ENCODE results near the gene PLPP7.

Gene PLPP7

DNA sequence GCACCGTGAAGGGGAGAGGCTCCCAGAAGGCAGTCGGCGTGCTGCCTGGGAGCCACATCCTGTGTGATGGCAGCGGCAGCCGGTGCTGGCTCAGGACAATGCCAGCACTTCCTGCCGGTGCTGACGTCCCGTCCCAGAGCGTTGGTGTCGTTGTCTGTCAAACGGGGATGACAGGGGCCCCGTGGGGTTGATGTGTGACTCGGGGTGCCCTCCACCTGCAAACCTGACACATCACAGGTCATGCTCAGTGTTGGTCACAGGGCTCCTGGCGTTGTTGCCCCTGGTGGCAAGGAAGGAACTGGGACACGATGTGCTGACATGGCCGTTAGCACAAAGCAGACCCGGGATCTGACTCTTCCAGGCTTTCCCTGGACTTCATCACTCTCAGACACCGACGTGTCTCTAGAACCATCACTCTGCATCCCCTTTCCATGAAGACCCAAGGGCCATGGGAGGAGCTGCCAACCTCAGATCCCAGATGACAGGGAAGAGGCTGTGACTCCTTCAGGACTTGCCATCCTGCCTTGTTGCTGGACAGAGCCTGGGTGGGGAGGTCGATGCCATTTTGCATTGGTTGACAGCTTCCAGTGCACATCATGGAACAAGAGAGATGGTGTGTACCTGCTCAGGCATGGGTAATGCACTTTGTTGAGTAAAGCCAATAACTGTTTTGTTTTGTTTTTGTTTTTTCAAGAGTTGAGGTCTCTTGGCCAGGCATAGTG is 21.5 kb downstream of the PLPP7 start:
- Histone ChIP-seq H3K4me3 (ENCODE audit: low read length) (no peak overlapping the region), H3K4me2 (ENCODE audit: low read length) (peak overlapping the region; percentile 31), H3K9me3 (replicated peaks; ENCODE audit: low read length) (no peaks in the 10 kb centered on the region)

DNA sequence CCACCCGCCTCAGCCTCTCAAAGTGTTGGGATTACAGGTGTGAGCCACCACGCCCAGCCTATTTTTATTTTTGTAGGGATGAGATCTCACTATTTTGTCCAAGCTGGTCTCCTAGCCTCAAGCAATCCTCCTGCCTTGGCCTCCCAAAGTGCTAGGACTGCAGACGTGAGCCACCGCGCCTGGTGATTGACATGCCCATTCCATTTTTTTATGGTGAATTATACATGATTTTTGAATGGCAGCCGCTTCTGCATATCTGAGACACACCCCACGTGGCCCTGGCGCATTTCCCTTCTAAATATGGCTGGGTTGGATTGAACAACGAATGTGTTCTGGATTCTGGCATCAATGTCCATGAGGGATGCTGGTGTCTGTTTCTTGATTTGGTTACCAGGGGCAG is 22.7 kb downstream of the PLPP7 start:
- H3K4me2 ChIP-seq (ENCODE audit: low read length) = no peak overlapping the region
- no peak overlapping the region for H3K4me3 ChIP-seq (ENCODE audit: low read length)
- H3K4me1 ChIP-seq (ENCODE audit: control insufficient read depth, insufficient read depth, low read length) = peaks cover 3% of the 10 kb centered on the region
- no peaks in the 10 kb centered on the region for H3K36me3 ChIP-seq (ENCODE audit: insufficient read depth, low read length)
- H3K27me3 ChIP-seq (ENCODE audit: control insufficient read depth, insufficient read depth, low read length) = peaks cover 15% of the 10 kb centered on the region
- H3K9me3 ChIP-seq (replicated peaks; ENCODE audit: low read length) = no peaks in the 10 kb centered on the region
- H3K9ac ChIP-seq (ENCODE audit: low read depth, low read length) = no peak overlapping the region

More for the DNA sequence above, 21.5 kb downstream of the PLPP7 start:
- Histone ChIP-seq H3K27me3 (ENCODE audit: control insufficient read depth, insufficient read depth, low read length) (peaks cover 12% of the 10 kb centered on the region), H3K4me1 (ENCODE audit: control insufficient read depth, insufficient read depth, low read length) (peaks cover 3% of the 10 kb centered on the region), H3K36me3 (ENCODE audit: insufficient read depth, low read length) (no peaks in the 10 kb centered on the region), H3K9ac (ENCODE audit: low read depth, low read length) (no peak overlapping the region)

DNA sequence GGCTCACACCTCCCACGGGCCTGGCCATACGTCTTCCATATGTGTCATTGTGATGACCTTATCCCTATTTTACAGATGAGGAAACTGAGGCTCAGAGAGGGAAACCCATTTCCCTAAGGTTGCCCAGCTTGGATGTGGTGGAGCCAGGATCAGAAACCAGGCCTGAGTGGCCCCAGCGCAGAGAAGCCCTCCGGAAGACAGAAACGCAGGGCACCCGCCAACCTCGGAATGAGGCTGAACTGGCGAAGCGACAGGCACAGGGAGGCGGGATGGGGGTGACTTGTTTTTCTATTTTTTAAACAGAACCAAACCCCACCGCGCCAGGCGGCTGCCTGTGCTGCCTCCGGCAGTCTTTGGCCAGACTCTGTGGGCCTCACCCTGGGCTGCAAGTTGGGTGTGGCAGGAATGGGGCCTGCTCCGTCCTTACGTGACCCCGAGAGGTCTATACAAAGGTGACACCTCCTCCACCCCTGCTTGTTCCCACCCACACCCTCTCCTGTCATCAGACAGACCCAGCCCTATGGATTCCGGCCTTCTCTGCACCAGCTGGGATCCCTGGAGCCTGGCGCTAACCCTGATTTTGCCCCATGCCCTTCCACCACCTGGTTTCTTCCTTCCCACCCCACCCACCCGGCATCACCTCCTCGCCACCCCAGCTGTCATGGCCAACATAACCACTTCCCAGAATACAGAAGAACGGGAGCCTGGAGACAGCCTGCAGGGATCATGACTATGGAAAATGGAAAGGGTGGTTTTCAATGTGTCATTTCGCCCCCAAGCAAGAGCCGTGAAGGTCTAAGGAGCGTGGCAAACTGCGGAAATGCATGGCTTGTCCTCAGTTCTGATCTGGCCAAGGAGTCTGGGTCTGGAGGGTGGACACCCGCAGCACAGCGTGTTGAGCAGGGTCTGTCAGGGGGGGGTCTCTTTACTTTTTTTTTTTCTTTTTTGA is 23.6 kb downstream of the PLPP7 start:
- Histone ChIP-seq H3K9ac (ENCODE audit: low read depth, low read length) (no peak overlapping the region), H3K36me3 (ENCODE audit: insufficient read depth, low read length) (no peaks in the 10 kb centered on the region), H3K4me3 (ENCODE audit: low read length) (no peak overlapping the region), H3K9me3 (replicated peaks; ENCODE audit: low read length) (no peaks in the 10 kb centered on the region), H3K27me3 (ENCODE audit: control insufficient read depth, insufficient read depth, low read length) (peaks cover 22% of the 10 kb centered on the region), H3K4me1 (ENCODE audit: control insufficient read depth, insufficient read depth, low read length) (peaks cover 3% of the 10 kb centered on the region), H3K4me2 (ENCODE audit: low read length) (no peak overlapping the region)

DNA sequence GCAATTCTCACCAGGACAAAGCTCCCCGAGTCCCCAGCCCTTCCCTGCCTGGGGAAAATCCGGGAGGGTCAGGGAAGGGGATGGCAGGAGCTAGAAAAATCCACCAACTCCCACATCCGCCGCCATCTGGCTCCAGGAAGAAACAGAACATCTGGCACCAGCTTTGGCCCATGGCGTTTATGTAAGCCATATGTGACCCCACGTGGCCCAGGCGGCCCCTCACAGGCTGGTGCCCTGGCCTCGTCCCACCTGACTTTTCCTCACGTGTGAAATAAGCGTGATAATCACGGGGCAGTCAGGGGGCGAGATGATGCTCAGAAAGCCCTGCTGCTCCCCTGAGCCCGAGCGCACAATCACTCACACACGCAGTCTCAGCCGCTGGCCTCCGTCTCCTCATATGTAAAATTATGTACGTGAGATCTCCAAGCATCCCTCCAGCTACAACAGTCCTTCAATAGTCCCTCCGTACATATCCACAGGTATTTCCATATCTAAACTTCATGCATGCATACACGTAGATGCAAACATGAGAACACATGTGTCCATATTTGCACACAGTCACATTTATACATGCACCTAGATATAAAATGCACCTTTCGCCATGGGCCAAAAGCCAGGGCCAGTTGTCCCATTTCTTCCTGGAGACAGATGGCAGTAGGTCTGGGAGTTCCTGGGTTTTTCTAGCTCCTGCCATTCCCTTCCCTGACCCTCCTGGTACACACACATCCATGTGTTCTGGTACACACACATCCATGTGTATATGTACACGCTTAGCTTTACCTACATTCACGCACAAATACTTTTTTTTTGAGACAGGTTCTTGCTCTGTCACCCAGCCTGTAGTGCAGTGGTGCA is 28.9 kb downstream of the PLPP7 start:
- Histone ChIP-seq H3K36me3 (ENCODE audit: insufficient read depth, low read length) (no peaks in the 10 kb centered on the region), H3K9ac (ENCODE audit: low read depth, low read length) (no peak overlapping the region), H3K4me3 (ENCODE audit: low read length) (no peak overlapping the region), H3K27me3 (ENCODE audit: control insufficient read depth, insufficient read depth, low read length) (peaks cover 42% of the 10 kb centered on the region), H3K9me3 (replicated peaks; ENCODE audit: low read length) (no peaks in the 10 kb centered on the region), H3K4me2 (ENCODE audit: low read length) (no peak overlapping the region), H3K4me1 (ENCODE audit: control insufficient read depth, insufficient read depth, low read length) (no peaks in the 10 kb centered on the region)

DNA sequence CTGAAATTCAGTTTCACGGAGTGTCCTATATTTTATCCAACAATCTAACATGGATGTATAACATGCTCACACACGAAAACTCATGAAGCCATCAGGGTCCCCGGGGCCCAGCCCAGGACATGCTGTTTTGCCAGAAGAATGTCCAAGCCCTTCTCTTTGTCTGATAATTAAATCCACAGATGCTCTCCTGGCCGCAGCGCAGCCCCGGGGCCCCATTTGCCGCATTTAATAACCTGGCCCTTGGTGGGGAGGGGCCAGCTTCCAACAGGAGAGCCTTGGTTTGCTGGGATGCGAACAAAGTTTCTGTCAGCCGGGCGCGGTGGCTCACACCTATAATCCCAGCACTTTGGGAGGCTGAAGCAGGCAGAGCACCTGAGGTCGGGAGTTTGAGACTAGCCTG is 30.0 kb downstream of the PLPP7 start:
- peaks cover 42% of the 10 kb centered on the region for H3K27me3 ChIP-seq (ENCODE audit: control insufficient read depth, insufficient read depth, low read length)
- H3K36me3 ChIP-seq (ENCODE audit: insufficient read depth, low read length) = no peaks in the 10 kb centered on the region
- H3K4me3 ChIP-seq (ENCODE audit: low read length) = no peak overlapping the region
- no peak overlapping the region for H3K9ac ChIP-seq (ENCODE audit: low read depth, low read length)
- no peaks in the 10 kb centered on the region for H3K4me1 ChIP-seq (ENCODE audit: control insufficient read depth, insufficient read depth, low read length)
- H3K4me2 ChIP-seq (ENCODE audit: low read length) = no peak overlapping the region
- H3K9me3 ChIP-seq (replicated peaks; ENCODE audit: low read length) = no peaks in the 10 kb centered on the region

DNA sequence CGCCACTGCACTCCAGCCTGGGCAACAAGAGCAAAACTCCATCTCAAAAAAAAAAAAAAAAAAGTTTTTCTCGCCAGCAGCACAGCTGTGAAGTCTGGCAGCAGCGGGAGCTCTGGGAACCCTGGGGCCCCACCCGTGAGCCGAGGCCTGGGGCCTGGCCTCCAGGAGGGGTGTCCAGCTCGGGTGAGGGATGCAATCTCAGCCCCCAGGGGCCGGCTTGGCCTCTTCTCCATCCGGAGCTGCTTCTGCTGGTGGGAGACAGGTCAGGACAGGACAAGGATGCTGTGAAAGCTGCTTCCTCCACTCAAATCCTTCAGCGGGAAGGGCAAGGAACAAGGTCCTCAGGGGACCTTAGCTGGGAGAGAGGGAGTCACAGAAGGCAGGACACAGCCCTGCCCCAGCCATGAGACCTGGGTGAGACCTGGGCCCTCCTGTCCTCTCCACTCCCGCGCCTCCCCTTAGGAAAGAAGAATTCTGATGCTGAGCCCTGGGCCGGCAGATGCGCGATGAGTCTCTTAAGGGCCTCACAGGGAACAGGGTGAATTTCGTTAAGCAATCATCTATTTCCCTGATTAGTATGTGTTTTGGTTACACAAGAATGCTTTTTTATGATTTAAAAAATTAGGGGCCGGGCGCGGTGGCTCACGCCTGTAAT is 30.6 kb downstream of the PLPP7 start:
- no peaks in the 10 kb centered on the region for H3K9me3 ChIP-seq (replicated peaks; ENCODE audit: low read length)
- H3K36me3 ChIP-seq (ENCODE audit: insufficient read depth, low read length) = no peaks in the 10 kb centered on the region
- no peaks in the 10 kb centered on the region for H3K4me1 ChIP-seq (ENCODE audit: control insufficient read depth, insufficient read depth, low read length)
- no peak overlapping the region for H3K4me2 ChIP-seq (ENCODE audit: low read length)
- H3K4me3 ChIP-seq (ENCODE audit: low read length) = no peak overlapping the region
- no peak overlapping the region for H3K9ac ChIP-seq (ENCODE audit: low read depth, low read length)
- H3K27me3 ChIP-seq (ENCODE audit: control insufficient read depth, insufficient read depth, low read length) = peaks cover 42% of the 10 kb centered on the region

DNA sequence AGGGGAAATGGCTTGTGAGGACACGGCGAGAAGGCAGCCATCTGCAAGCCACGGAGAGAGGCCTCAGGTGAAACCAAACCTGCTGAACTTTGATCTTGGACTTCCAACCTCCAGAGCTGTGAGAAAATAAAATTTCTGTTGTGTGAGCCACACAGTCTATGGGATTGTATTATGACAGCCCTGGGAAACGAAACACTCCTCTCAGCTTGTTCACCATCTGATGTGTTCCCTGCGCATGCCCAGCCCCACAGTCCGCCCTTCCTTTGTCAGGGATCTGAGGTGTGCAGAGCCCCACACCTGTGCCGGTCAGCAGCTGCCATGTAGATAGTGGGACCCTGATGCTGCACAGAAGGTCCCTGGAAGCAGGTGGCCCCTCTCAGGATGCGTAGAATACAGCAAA is 34.1 kb downstream of the PLPP7 start:
- Histone ChIP-seq H3K4me1 (ENCODE audit: control insufficient read depth, insufficient read depth, low read length) (no peaks in the 10 kb centered on the region), H3K9ac (ENCODE audit: low read depth, low read length) (no peak overlapping the region), H3K36me3 (ENCODE audit: insufficient read depth, low read length) (no peaks in the 10 kb centered on the region), H3K4me3 (ENCODE audit: low read length) (no peak overlapping the region), H3K4me2 (ENCODE audit: low read length) (no peak overlapping the region), H3K9me3 (replicated peaks; ENCODE audit: low read length) (no peaks in the 10 kb centered on the region), H3K27me3 (ENCODE audit: control insufficient read depth, insufficient read depth, low read length) (peaks cover 34% of the 10 kb centered on the region)

DNA sequence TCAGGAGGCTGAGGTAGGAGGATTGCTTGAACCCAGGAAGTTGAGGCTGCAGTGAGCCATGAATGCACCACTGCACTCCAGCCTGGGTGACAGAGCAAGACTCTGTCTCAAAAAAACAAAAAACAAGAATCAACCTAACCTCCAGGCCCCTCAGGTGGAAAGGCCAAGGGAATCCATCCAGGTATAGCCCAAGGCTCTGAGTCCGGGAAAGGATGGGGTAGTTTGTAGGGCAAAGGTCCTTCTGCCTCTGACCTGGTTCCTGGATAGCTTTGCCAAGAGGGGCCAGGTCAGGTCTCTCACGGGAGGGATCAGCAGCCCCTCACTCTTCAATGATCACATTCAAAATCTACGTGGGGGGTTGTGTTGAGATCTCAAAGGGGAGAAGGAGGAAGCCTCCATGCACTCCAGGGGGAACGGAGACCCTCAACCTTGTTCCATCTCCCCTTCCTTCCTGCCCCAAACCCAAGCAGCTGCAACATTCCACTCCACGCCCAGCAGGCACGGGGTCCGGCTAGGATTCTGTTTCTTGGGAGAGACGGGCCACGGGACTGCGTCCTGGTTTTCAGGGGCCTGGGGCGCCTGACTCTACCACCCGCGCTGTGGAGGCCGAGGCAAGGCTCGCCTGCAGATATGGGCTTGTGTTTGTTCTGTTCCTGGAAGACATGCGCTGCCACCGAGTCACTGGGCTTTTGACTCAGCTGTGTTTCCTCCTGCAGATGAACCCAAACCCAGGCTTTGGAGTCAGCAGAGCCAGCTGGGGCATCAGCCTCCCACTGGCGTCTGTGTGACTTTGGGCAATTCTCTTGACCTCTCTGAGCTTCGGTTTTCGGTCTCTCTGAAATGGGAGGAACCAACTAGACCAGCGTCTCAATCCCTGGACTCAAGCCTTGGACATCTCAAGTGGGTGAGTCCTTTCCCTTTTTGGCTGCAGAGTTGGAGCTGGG is 35.5 kb downstream of the PLPP7 start:
- no peaks in the 10 kb centered on the region for H3K4me1 ChIP-seq (ENCODE audit: control insufficient read depth, insufficient read depth, low read length)
- no peaks in the 10 kb centered on the region for H3K36me3 ChIP-seq (ENCODE audit: insufficient read depth, low read length)
- H3K27me3 ChIP-seq (ENCODE audit: control insufficient read depth, insufficient read depth, low read length) = peaks cover 41% of the 10 kb centered on the region
- no peak overlapping the region for H3K4me2 ChIP-seq (ENCODE audit: low read length)
- H3K4me3 ChIP-seq (ENCODE audit: low read length) = no peak overlapping the region
- H3K9me3 ChIP-seq (replicated peaks; ENCODE audit: low read length) = no peaks in the 10 kb centered on the region
- H3K9ac ChIP-seq (ENCODE audit: low read depth, low read length) = no peak overlapping the region

DNA sequence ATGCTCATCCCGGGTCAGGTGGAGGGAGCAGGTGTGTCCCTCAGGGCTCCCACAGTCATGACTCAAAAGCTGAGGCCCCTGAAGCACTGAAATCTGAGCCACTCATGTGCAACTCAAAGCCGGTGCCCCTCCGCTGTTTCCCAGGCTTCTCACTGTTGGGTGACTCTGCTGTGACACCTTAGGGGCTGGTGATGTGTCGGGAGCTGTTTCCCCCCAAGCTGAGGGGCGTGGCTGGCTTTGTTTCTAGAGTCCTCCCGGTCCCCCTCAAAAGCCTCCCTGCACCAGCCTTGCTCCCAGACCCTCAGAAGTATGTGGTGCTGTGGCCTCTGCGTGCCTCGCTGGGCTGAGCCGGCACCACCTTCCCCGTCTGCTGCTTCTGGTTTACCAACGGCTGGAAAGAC is 39.7 kb downstream of the PLPP7 start:
- H3K27me3 ChIP-seq (ENCODE audit: control insufficient read depth, insufficient read depth, low read length) = peaks cover 36% of the 10 kb centered on the region
- no peaks in the 10 kb centered on the region for H3K36me3 ChIP-seq (ENCODE audit: insufficient read depth, low read length)

More for the DNA sequence above, 39.7 kb downstream of the PLPP7 start:
- Histone ChIP-seq H3K4me1 (ENCODE audit: control insufficient read depth, insufficient read depth, low read length) (no peaks in the 10 kb centered on the region), H3K4me2 (ENCODE audit: low read length) (no peak overlapping the region), H3K9me3 (replicated peaks; ENCODE audit: low read length) (no peaks in the 10 kb centered on the region), H3K4me3 (ENCODE audit: low read length) (no peak overlapping the region), H3K9ac (ENCODE audit: low read depth, low read length) (no peak overlapping the region)
